IMR-90 (cell line): Measurements from ENCODE around the gene ACOXL. TPM values are rescaled to one million over a fixed set of nuclear protein-coding genes. Genes with fewer than 3 reads are reported as not detected.
"Not testable (repeated sequence)": the region's sequence is repeated elsewhere in the genome, so short reads cannot be mapped to it uniquely, and the experiment has no call there.

Source experiments
- ATAC-seq: fragments of 200-7000 bp; cut with Tn5 transposase; 2 replicates; pipeline ENCODE4 v1.9.1; 2020; ENCODE audit warnings: low read depth, mild to moderate bottlenecking, moderate library complexity
- BruUV-seq: library from RNA; stranded (reverse); fragments of 400-500 nt; replicated peaks from 2 replicates; lab custom pipeline; 2021; lab: Mats Ljungman, UMichigan
- CTCF ChIA-PET: fragments of 300-600 bp; formaldehyde crosslinking; extraction: SDS; loops from one replicate; lab custom pipeline; 2021; ENCODE audit warnings: antibody characterized with exemption; lab: Yijun Ruan, JAX
- POLR2A ChIA-PET: fragments of 300-600 bp; sonication (Branson Sonifier 250); formaldehyde crosslinking; loops from one replicate; lab custom pipeline; 2022; ENCODE audit warnings: antibody characterized with exemption; ENCODE audit not compliant: unreplicated experiment; lab: Charles Lee
- DNase-seq: peaks from one replicate; pipeline ENCODE4 v3.0.0; 2013
- H2AFZ ChIP-seq: replicated peaks from 2 replicates; pipeline ENCODE3; 2013; ENCODE audit warnings: low read length, mild to moderate bottlenecking; ENCODE audit not compliant: poor library complexity
- H2AK5ac ChIP-seq: 2 replicates; pipeline ENCODE4 v1.6.1; 2013; ENCODE audit warnings: low read depth, low read length, inconsistent platforms
- H2AK9ac ChIP-seq: replicated peaks from 2 replicates; pipeline ENCODE3; 2013; ENCODE audit warnings: mild to moderate bottlenecking, low read depth, low read length, moderate library complexity; ENCODE audit not compliant: poor library complexity
- H2BK120ac ChIP-seq: 2 replicates; pipeline ENCODE4 v1.6.1; 2013; ENCODE audit warnings: low read depth, low read length, inconsistent platforms
- H2BK15ac ChIP-seq: 3 replicates; pipeline ENCODE4 v1.6.1; 2013; ENCODE audit warnings: low read depth, low read length, inconsistent platforms
- H2BK20ac ChIP-seq: 2 replicates; pipeline ENCODE4 v1.6.1; 2013; ENCODE audit warnings: low read depth, mild to moderate bottlenecking, inconsistent platforms, low read length, moderate library complexity
- H2BK5ac ChIP-seq: 2 replicates; pipeline ENCODE4 v1.6.1; 2013; ENCODE audit warnings: mild to moderate bottlenecking, low read depth, low read length, inconsistent platforms; ENCODE audit not compliant: poor library complexity, severe bottlenecking
- H3K14ac ChIP-seq: replicated peaks from 2 replicates; pipeline ENCODE4 v1.6.1; 2013; ENCODE audit warnings: low read depth, low read length, inconsistent platforms
- H3K18ac ChIP-seq: 2 replicates; pipeline ENCODE4 v1.6.1; 2013; ENCODE audit warnings: low read depth, low read length, control low read depth
- H3K23ac ChIP-seq: 2 replicates; pipeline ENCODE4 v1.6.1; 2013; ENCODE audit warnings: low read depth, low read length, inconsistent platforms
- H3K27ac ChIP-seq: 2 replicates; pipeline ENCODE4 v1.5.1; 2013; ENCODE audit warnings: mild to moderate bottlenecking, control low read depth, low read length; ENCODE audit not compliant: insufficient read depth
- H3K27me3 ChIP-seq: 2 replicates; pipeline ENCODE4 v1.6.1; 2013; ENCODE audit warnings: low read length; ENCODE audit not compliant: control insufficient read depth, insufficient read depth
- H3K36me3 ChIP-seq: 2 replicates; pipeline ENCODE4 v1.6.1; 2013; ENCODE audit warnings: low read length, mixed read lengths; ENCODE audit not compliant: control insufficient read depth, insufficient read depth
- H3K4ac ChIP-seq: 2 replicates; pipeline ENCODE4 v1.6.1; 2013; ENCODE audit warnings: low read depth, low read length, inconsistent platforms
- H3K4me1 ChIP-seq: 2 replicates; pipeline ENCODE4 v1.6.1; 2013; ENCODE audit warnings: low read length, mixed read lengths; ENCODE audit not compliant: control insufficient read depth, insufficient read depth
- H3K4me2 ChIP-seq: 2 replicates; pipeline ENCODE4 v1.6.1; 2013; ENCODE audit warnings: low read depth, mild to moderate bottlenecking, control low read depth, low read length, moderate library complexity
- H3K4me3 ChIP-seq: 2 replicates; pipeline ENCODE4 v1.5.1; 2013; ENCODE audit warnings: low read depth, mild to moderate bottlenecking, control low read depth, low read length, moderate library complexity; ENCODE audit not compliant: insufficient read depth
- H3K56ac ChIP-seq: 2 replicates; pipeline ENCODE4 v1.6.1; 2013; ENCODE audit warnings: low read length, inconsistent platforms; ENCODE audit not compliant: insufficient read depth; ENCODE audit errors: extremely low read depth
- H3K79me1 ChIP-seq, 2 experiments: 2 replicates each; pipeline ENCODE4 v1.6.1; 2013; ENCODE audit warnings: low read length in 2 of 2, inconsistent platforms in 1 of 2, low read depth in 1 of 2
- H3K9ac ChIP-seq: 2 replicates; pipeline ENCODE4 v1.6.1; 2013; ENCODE audit warnings: low read depth, low read length, control low read depth
- H3K9me1 ChIP-seq: 2 replicates; pipeline ENCODE4 v1.6.1; 2013; ENCODE audit warnings: low read length, inconsistent platforms; ENCODE audit not compliant: insufficient read depth
- H3K9me3 ChIP-seq: 2 replicates; pipeline ENCODE4 v1.6.1; 2013; ENCODE audit warnings: low read length; ENCODE audit not compliant: control insufficient read depth, insufficient read depth
- H4K20me1 ChIP-seq: 2 replicates; pipeline ENCODE4 v1.6.1; 2013; ENCODE audit warnings: low read length, inconsistent platforms; ENCODE audit not compliant: insufficient read depth
- H4K5ac ChIP-seq: 2 replicates; pipeline ENCODE4 v1.6.1; 2013; ENCODE audit warnings: mild to moderate bottlenecking, low read depth, low read length, control low read depth
- H4K8ac ChIP-seq, 2 experiments: 2 replicates each; pipeline ENCODE4 v1.6.1; 2013; ENCODE audit warnings: low read depth in 2 of 2, low read length in 2 of 2, control low read depth in 1 of 2, inconsistent platforms in 1 of 2
- H4K91ac ChIP-seq: 2 replicates; pipeline ENCODE4 v1.6.1; 2013; ENCODE audit warnings: low read depth, low read length, inconsistent platforms; ENCODE audit not compliant: insufficient read depth
- WGBS, 2 experiments: methylation state at CpG; one replicate each; pipeline versions ENCODE4 v1.1.5 to v1.1.7; 2013; ENCODE audit warnings: missing lambda C conversion rate in 2 of 2; ENCODE audit not compliant: insufficient read length in 1 of 2; ENCODE audit errors: extremely low coverage in 2 of 2; 5-methylcytosine and 5-hydroxymethylcytosine counted together
- dilution Hi-C: fragments of 300-500 bp; cut with HindIII; formaldehyde crosslinking; loops from one replicate; pipeline ENCODE4 v1.14.3; 2018; ENCODE audit warnings: low sequenced_read_pairs; ENCODE audit not compliant: unreplicated experiment
- in situ Hi-C: fragments of 300-500 bp; cut with MboI; formaldehyde crosslinking; loops from 3 replicates; pipeline ENCODE4 v1.14.3; 2019; ENCODE audit warnings: low sequenced_read_pairs, inconsistent platforms, mixed read lengths
- intact Hi-C: fragments of 100-400 bp; cut with micrococcal nuclease; formaldehyde crosslinking; loops from 2 replicates; pipeline ENCODE4 v1.10.0; 2022
- polyA plus RNA-seq, 3 experiments: library from polyadenylated mRNA; depleted of rRNA; stranded (reverse); fragments of >200 nt; gene quantifications; 2 replicates each; pipeline ENCODE4 v1.2.3, GENCODE V29; 2012; ENCODE audit warnings: low replicate concordance in 1 of 3
- total RNA-seq: library from RNA; depleted of rRNA; stranded (reverse); fragments of >200 nt; gene quantifications from 2 replicates; pipeline ENCODE4 v1.2.3, GENCODE V29; 2012

Gene ACOXL
- total and polyA plus RNA-seq, 2 of the 4 experiments (the other 2 are of a cell fraction) = not detected

DNA sequence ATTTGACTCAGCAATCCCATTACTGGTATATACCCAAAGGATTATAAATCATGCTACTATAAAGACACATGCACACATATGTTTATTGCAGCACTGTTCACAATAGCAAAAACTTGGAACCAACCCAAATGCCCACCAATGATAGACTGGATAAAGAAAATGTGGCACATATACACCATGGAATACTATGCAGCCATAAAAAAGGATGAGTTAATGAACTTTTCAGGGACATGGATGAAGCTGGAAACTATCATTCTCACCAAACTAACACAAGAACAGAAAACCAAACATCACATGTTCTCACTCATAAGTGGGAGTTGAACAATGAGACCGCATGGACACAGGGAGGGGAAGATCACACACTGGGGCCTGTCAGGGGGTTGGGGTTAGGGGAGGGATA is 350.3 kb downstream of the ACOXL start:
- H4K8ac ChIP-seq, DNase-seq, H2AK9ac ChIP-seq, H2BK120ac ChIP-seq, H2BK5ac ChIP-seq, in situ Hi-C loops, BruUV-seq, H4K91ac ChIP-seq, H3K27ac ChIP-seq, H3K79me1 ChIP-seq, H2BK15ac ChIP-seq, H4K5ac ChIP-seq, H3K4me1 ChIP-seq, ATAC-seq, H2AK5ac ChIP-seq, H3K4ac ChIP-seq, H3K4me3 ChIP-seq, H2AFZ ChIP-seq, dilution Hi-C loops, H3K36me3 ChIP-seq, H3K14ac ChIP-seq, intact Hi-C loops, H3K9me3 ChIP-seq, H3K4me2 ChIP-seq, H3K56ac ChIP-seq, H3K23ac ChIP-seq, H2BK20ac ChIP-seq, POLR2A ChIA-PET, H3K18ac ChIP-seq, CTCF ChIA-PET, H3K9ac ChIP-seq, H3K9me1 ChIP-seq, H4K20me1 ChIP-seq: not testable (repeated sequence)
- peaks cover 10% of the 10 kb centered on the region for H3K27me3 ChIP-seq
- WGBS, 2 experiments = no CpG with 5 or more reads among the region's 1 CpG
